ENCODE data around the gene BRSK2. TPM values are rescaled to one million over a fixed set of nuclear protein-coding genes. Genes with fewer than 3 reads are reported as not detected.

Gene BRSK2
- total RNA-seq, 1 experiment from 2014 or later, result 32.2 TPM

DNA sequence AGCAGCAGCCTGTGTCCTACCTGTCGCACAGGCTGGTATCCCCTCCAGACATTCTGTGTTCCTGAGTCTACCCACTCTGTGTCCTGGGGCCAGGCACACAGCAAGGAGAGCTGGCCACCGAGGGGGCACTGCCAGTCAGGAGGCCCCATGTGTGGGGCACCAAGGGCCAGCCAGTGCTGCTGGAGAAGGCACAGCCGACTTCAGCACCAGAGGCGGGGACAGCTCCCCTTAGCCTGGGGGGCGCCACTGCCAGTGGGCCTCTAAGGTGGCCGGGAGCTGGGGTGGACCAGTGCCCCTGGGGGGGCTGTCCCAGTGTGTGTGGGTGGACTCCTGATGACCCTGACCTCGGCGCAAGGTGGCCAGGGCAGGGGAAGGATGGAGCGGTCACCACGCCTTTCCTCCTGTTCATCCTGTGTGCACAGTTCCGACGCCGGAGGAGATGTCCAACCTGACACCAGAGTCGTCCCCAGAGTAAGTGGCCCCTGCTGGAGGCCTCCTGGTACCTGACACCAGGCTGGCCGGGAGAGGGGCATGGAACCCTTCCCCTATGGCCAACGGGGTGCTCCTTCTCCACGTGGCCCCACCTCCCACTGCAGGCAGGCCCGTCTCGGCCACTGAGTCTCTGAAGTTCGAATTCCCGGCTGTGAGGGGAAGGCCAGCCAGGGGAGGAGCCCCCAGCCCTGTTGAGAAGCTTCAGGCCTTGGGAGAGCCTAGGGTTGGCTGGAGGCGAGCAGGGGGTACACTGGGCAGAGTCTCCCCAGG lies 61.4 kb downstream of the BRSK2 start:
- Histone ChIP-seq H3K4me1 (ENCODE audit: control insufficient read depth, insufficient read depth, low read length) (peaks cover 16% of the 10 kb centered on the region), H3K27me3 (ENCODE audit: control insufficient read depth, insufficient read depth, low read length) (no peaks in the 10 kb centered on the region), H3K36me3 (ENCODE audit: control insufficient read depth, insufficient read depth, low read length) (no peaks in the 10 kb centered on the region), H3K9me3 (ENCODE audit: control insufficient read depth, insufficient read depth, low read depth, low read length) (no peaks in the 10 kb centered on the region), H3K27ac (ENCODE audit: low read length) (no peak overlapping the region), H3K4me3 (ENCODE audit: low read depth in 2 of 2, low read length in 2 of 2) (no peak overlapping the region)
- TF ChIP-seq CTCF (IDR thresholded peaks at IDR 0.05) (no peak), TCF7L2 (IDR thresholded peaks at IDR 0.05; ENCODE audit: low read depth, low read length) (no peak)
- TF ChIP-seq, protein P1, sequence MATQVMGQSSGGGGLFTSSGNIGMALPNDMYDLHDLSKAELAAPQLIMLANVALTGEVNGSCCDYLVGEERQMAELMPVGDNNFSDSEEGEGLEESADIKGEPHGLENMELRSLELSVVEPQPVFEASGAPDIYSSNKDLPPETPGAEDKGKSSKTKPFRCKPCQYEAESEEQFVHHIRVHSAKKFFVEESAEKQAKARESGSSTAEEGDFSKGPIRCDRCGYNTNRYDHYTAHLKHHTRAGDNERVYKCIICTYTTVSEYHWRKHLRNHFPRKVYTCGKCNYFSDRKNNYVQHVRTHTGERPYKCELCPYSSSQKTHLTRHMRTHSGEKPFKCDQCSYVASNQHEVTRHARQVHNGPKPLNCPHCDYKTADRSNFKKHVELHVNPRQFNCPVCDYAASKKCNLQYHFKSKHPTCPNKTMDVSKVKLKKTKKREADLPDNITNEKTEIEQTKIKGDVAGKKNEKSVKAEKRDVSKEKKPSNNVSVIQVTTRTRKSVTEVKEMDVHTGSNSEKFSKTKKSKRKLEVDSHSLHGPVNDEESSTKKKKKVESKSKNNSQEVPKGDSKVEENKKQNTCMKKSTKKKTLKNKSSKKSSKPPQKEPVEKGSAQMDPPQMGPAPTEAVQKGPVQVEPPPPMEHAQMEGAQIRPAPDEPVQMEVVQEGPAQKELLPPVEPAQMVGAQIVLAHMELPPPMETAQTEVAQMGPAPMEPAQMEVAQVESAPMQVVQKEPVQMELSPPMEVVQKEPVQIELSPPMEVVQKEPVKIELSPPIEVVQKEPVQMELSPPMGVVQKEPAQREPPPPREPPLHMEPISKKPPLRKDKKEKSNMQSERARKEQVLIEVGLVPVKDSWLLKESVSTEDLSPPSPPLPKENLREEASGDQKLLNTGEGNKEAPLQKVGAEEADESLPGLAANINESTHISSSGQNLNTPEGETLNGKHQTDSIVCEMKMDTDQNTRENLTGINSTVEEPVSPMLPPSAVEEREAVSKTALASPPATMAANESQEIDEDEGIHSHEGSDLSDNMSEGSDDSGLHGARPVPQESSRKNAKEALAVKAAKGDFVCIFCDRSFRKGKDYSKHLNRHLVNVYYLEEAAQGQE (IDR thresholded peaks at IDR 0.05; ENCODE audit: insufficient read depth in 1 of 2, low read depth in 2 of 2, low read length in 1 of 2), result peak; percentile 96 to 98
- BruUV-seq (replicated peaks), result no TSS peak
- CTCF ChIA-PET, result no interaction called here
- intact Hi-C loops (cut with micrococcal nuclease; ENCODE audit: unreplicated experiment), result no loop called here
- ATAC-seq (no peak), DNase-seq (ENCODE audit: low read depth, low spot score) (no peak)
- POLR2A ChIA-PET, result no interaction called here
- in situ Hi-C loops (cut with HindIII; ENCODE audit: low pct_unique_long_range_greater_than_20kb, low sequenced_read_pairs), result no loop called here

DNA sequence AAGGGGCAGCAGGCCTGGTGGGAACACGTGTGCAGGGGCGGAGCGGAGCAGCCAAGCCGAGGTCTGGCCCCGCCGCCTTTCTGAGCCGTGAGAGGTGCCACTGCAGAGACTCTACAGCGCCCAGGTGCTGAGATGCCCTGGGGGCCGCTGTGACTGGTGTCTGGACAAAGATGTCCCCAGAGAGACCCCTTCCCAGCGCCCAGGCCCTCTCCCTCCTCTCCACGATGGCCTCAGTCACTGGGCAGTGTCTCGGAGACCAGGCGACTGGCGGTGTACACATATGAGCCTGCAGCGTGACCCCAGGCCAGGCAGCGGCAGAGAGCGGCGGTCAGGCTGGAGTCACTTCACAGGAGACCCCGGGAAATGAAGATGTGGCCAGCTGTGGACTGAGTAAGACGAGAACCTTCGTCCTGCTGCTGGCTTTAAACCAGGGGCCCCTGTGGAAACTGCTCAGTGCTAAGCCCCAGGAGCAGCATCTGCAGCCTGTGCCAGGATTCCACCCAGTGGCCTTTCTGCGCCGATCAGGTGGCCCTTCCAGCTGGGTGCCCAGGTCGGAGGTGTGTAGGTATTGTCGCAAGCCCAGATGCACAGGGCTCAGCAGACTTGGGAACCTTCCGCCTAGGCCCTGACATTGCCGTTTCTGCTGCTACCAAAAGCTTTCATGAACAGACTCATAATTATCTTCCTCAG lies 62.2 kb downstream of the BRSK2 start:
- CTCF ChIA-PET, result no interaction called here
- no peaks in the 10 kb centered on the region for H3K27me3 ChIP-seq (ENCODE audit: control insufficient read depth, insufficient read depth, low read length)
- TF ChIP-seq, protein P1 (IDR thresholded peaks at IDR 0.05; ENCODE audit: insufficient read depth in 1 of 2, low read depth in 2 of 2, low read length in 1 of 2), result no peak; a peak in 1 of 4 replicates
- peak; percentile 62 for TF ChIP-seq TCF7L2 (IDR thresholded peaks at IDR 0.05; ENCODE audit: low read depth, low read length)
- TF ChIP-seq CTCF (IDR thresholded peaks at IDR 0.05), result no peak

More for the DNA sequence above, 62.2 kb downstream of the BRSK2 start:
- BruUV-seq (replicated peaks), result no TSS peak
- no peaks in the 10 kb centered on the region for H3K36me3 ChIP-seq (ENCODE audit: control insufficient read depth, insufficient read depth, low read length)
- peaks cover 18% of the 10 kb centered on the region for H3K4me1 ChIP-seq (ENCODE audit: control insufficient read depth, insufficient read depth, low read length)
- no peak for ATAC-seq
- intact Hi-C loops (cut with micrococcal nuclease; ENCODE audit: unreplicated experiment), result no loop called here
- no peak for DNase-seq (ENCODE audit: low read depth, low spot score)
- no peak overlapping the region for H3K4me3 ChIP-seq (ENCODE audit: low read depth in 2 of 2, low read length in 2 of 2)
- H3K27ac ChIP-seq (ENCODE audit: low read length), result no peak overlapping the region
- POLR2A ChIA-PET, result no interaction called here
- in situ Hi-C loops (cut with HindIII; ENCODE audit: low pct_unique_long_range_greater_than_20kb, low sequenced_read_pairs), result no loop called here
- no peaks in the 10 kb centered on the region for H3K9me3 ChIP-seq (ENCODE audit: control insufficient read depth, insufficient read depth, low read depth, low read length)
